ENCODE data around the gene ALG9.

Gene ALG9

DNA sequence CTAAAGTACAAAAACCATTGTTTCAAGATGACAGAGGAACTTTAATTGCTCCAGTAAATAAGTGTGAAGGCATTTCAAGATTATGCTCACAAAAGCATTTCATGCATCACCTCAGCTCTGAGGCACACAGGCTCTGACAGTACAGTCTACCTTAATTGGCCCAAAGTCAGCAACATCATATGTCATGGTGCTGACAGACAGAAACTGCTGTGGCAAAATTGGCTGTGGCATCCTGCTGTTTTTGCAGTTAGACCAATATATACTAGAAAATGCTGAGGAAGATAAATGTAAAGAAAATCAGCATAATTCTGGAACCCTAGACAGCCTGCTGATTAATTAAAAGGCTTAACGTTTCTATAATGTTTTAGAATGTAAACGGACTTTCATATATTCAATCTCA, 70.2 kb downstream of the ALG9 start:
- H3K79me2 ChIP-seq (ENCODE audit: insufficient read depth, low read length): no peaks in the 10 kb centered on the region
- no peak overlapping the region for H2AFZ ChIP-seq (ENCODE audit: low read length)
- H3K9me3 ChIP-seq (ENCODE audit: insufficient read depth, low read depth, low read length): no peaks in the 10 kb centered on the region
- TF ChIP-seq EZH2phosphoT487 (IDR thresholded peaks at IDR 0.05; ENCODE audit: borderline replicate concordance): no peak
- TF ChIP-seq, protein P1, sequence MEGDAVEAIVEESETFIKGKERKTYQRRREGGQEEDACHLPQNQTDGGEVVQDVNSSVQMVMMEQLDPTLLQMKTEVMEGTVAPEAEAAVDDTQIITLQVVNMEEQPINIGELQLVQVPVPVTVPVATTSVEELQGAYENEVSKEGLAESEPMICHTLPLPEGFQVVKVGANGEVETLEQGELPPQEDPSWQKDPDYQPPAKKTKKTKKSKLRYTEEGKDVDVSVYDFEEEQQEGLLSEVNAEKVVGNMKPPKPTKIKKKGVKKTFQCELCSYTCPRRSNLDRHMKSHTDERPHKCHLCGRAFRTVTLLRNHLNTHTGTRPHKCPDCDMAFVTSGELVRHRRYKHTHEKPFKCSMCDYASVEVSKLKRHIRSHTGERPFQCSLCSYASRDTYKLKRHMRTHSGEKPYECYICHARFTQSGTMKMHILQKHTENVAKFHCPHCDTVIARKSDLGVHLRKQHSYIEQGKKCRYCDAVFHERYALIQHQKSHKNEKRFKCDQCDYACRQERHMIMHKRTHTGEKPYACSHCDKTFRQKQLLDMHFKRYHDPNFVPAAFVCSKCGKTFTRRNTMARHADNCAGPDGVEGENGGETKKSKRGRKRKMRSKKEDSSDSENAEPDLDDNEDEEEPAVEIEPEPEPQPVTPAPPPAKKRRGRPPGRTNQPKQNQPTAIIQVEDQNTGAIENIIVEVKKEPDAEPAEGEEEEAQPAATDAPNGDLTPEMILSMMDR (conservative IDR thresholded peaks at IDR 0.05; ENCODE audit: low read length): no peak
- H3F3A ChIP-seq (ENCODE audit: low read depth): no peaks in the 10 kb centered on the region
- H4K20me1 ChIP-seq (ENCODE audit: insufficient read depth, low read length, poor library complexity, severe bottlenecking): no peaks in the 10 kb centered on the region
- H3K9me2 ChIP-seq (replicated peaks; ENCODE audit: low read depth, low read length): no peaks in the 10 kb centered on the region
- H3K36me3 ChIP-seq (ENCODE audit: insufficient read depth, low read length): peaks cover 73% of the 10 kb centered on the region
- H3K4me3 ChIP-seq (ENCODE audit: low read length, poor library complexity, severe bottlenecking): no peak overlapping the region
- H3K4me1 ChIP-seq (ENCODE audit: insufficient read depth, low read length, poor library complexity, severe bottlenecking): no peaks in the 10 kb centered on the region
- no peak overlapping the region for H3K9ac ChIP-seq (ENCODE audit: low read depth, low read length, poor library complexity, severe bottlenecking)
- no peaks in the 10 kb centered on the region for H3K27me3 ChIP-seq (ENCODE audit: insufficient read depth, low read length, poor library complexity, severe bottlenecking)
- H3K4me2 ChIP-seq (ENCODE audit: low read depth, low read length, poor library complexity, severe bottlenecking): no peak overlapping the region

DNA sequence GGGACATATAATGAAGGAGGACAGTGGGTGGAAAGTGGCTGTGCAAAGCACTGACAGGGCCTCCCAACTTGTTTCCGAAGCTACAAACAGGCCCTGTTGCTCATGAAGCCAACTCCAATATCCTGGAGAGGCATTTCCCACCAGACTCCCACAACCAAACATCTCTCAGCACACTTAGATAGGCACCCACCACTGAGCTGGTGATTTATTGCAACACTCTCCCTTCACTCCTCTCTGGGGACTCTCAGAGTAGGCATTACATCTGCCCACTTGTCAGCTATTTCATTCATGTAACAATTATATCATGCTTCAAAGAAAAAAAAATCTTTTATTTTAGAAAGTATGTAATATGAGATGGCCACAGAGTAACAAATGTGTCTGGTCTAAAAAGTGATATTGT, 73.1 kb downstream of the ALG9 start:
- Histone ChIP-seq H3K9me3 (ENCODE audit: insufficient read depth, low read depth, low read length) (no peaks in the 10 kb centered on the region), H3K27me3 (ENCODE audit: insufficient read depth, low read length, poor library complexity, severe bottlenecking) (no peaks in the 10 kb centered on the region), H3K4me2 (ENCODE audit: low read depth, low read length, poor library complexity, severe bottlenecking) (no peak overlapping the region), H3K79me2 (ENCODE audit: insufficient read depth, low read length) (no peaks in the 10 kb centered on the region), H3K4me1 (ENCODE audit: insufficient read depth, low read length, poor library complexity, severe bottlenecking) (peaks cover 5% of the 10 kb centered on the region), H3F3A (ENCODE audit: low read depth) (no peaks in the 10 kb centered on the region), H3K9me2 (replicated peaks; ENCODE audit: low read depth, low read length) (no peaks in the 10 kb centered on the region), H3K9ac (ENCODE audit: low read depth, low read length, poor library complexity, severe bottlenecking) (no peak overlapping the region), H3K36me3 (ENCODE audit: insufficient read depth, low read length) (peaks cover 57% of the 10 kb centered on the region; the same call in 1 of the 2 replicates), H3K4me3 (ENCODE audit: low read length, poor library complexity, severe bottlenecking) (no peak overlapping the region), H4K20me1 (ENCODE audit: insufficient read depth, low read length, poor library complexity, severe bottlenecking) (no peaks in the 10 kb centered on the region), H2AFZ (ENCODE audit: low read length) (no peak overlapping the region)
- TF ChIP-seq, protein P1 (conservative IDR thresholded peaks at IDR 0.05; ENCODE audit: low read length): no peak
- TF ChIP-seq EZH2phosphoT487 (IDR thresholded peaks at IDR 0.05; ENCODE audit: borderline replicate concordance): no peak

- Histone ChIP-seq H3K4me1 (ENCODE audit: insufficient read depth, low read length, poor library complexity, severe bottlenecking) (peaks cover 5% of the 10 kb centered on the region), H3K9me3 (ENCODE audit: insufficient read depth, low read depth, low read length) (no peaks in the 10 kb centered on the region), H2AFZ (ENCODE audit: low read length) (no peak overlapping the region), H3K36me3 (ENCODE audit: insufficient read depth, low read length) (peaks cover 54% of the 10 kb centered on the region; the same call in 1 of the 2 replicates), H3F3A (ENCODE audit: low read depth) (no peaks in the 10 kb centered on the region), H3K9me2 (replicated peaks; ENCODE audit: low read depth, low read length) (no peaks in the 10 kb centered on the region), H4K20me1 (ENCODE audit: insufficient read depth, low read length, poor library complexity, severe bottlenecking) (no peaks in the 10 kb centered on the region), H3K4me3 (ENCODE audit: low read length, poor library complexity, severe bottlenecking) (no peak overlapping the region), H3K27me3 (ENCODE audit: insufficient read depth, low read length, poor library complexity, severe bottlenecking) (no peaks in the 10 kb centered on the region), H3K79me2 (ENCODE audit: insufficient read depth, low read length) (no peaks in the 10 kb centered on the region), H3K9ac (ENCODE audit: low read depth, low read length, poor library complexity, severe bottlenecking) (no peak overlapping the region), H3K4me2 (ENCODE audit: low read depth, low read length, poor library complexity, severe bottlenecking) (no peak overlapping the region)
- TF ChIP-seq, protein P1 (conservative IDR thresholded peaks at IDR 0.05; ENCODE audit: low read length): no peak
- TF ChIP-seq EZH2phosphoT487 (IDR thresholded peaks at IDR 0.05; ENCODE audit: borderline replicate concordance): no peak
Observed at GRCh38 chr11:111797145-111797581, 74.2 kb downstream of the ALG9 start.
